Heart left ventricle (tissue), 16 donors: ENCODE results near the gene ABCA1. TPM values are rescaled to one million over a fixed set of nuclear protein-coding genes. Genes with fewer than 3 reads are reported as not detected.
A peak's percentile ranks its signal among the peaks of the same experiment; 100 is the strongest.

ENCODE experiments used
- ATAC-seq, 4 donors: fragments of 200-7000 bp; cut with Tn5 transposase; one replicate each; pipeline ENCODE4 v1.9.1; 2020 to 2022; ENCODE audit warnings: moderate library complexity in 4 of 4, mild to moderate bottlenecking in 3 of 4, moderate number of reproducible peaks in 1 of 4
- DNase-seq, 5 donors: peaks; one replicate each; pipeline ENCODE4 v3.0.0-alpha.2; 2020
- H3K27ac ChIP-seq, 12 donors: fragments of 200-600 bp; sonication (generic) in 4 of 12; one replicate each; pipeline versions ENCODE4 v1.5.0 to v1.8.0; 2016 to 2022; ENCODE audit warnings: mild to moderate bottlenecking in 2 of 12
- H3K27me3 ChIP-seq, 9 donors: fragments of 200-600 bp; sonication (generic) in 2 of 9; one replicate each; pipeline versions ENCODE4 v1.5.1 to v1.8.0; 2016 to 2022; ENCODE audit warnings: mild to moderate bottlenecking in 3 of 9
- H3K36me3 ChIP-seq, 9 donors: fragments of 200-600 bp; sonication (generic) in 2 of 9; one replicate each; pipeline versions ENCODE4 v1.5.0 to v1.8.0; 2018 to 2022; ENCODE audit warnings: mild to moderate bottlenecking in 2 of 9
- H3K4me1 ChIP-seq, 12 donors: fragments of 200-600 bp; sonication (generic) in 4 of 12; one replicate each; pipeline versions ENCODE4 v1.5.0 to v1.8.0; 2016 to 2022; ENCODE audit warnings: mild to moderate bottlenecking in 3 of 12
- H3K4me3 ChIP-seq, 12 donors: fragments of 200-600 bp; sonication (generic) in 4 of 12; one replicate each; pipeline versions ENCODE4 v1.5.0 to v1.8.0; 2017 to 2022; ENCODE audit warnings: mild to moderate bottlenecking in 9 of 12, moderate library complexity in 4 of 12
- H3K9me3 ChIP-seq, 12 donors: fragments of 200-600 bp; sonication (generic) in 4 of 12; one replicate each; pipeline versions ENCODE4 v1.5.0 to v1.8.0; 2016 to 2022; ENCODE audit warnings: mild to moderate bottlenecking in 1 of 12
- CTCF ChIP-seq, 12 donors: fragments of 200-600 bp; sonication (generic) in 4 of 12; IDR thresholded peaks; one replicate each; pipeline versions ENCODE4 v1.5.0 to v1.8.0; 2018 to 2022; ENCODE audit warnings: antibody characterized with exemption in 12 of 12, mild to moderate bottlenecking in 5 of 12
- POLR2A ChIP-seq, 2 donors: fragments of 450-650 bp; IDR thresholded peaks; one replicate each; pipeline ENCODE4 v1.6.1; 2017; ENCODE audit warnings: antibody characterized with exemption in 2 of 2, mild to moderate bottlenecking in 2 of 2, moderate library complexity in 2 of 2
- WGBS, 4 donors: extraction: QIAGEN DNeasy Blood & Tissue Kit in 2 of 4; methylation state at CpG; one replicate each; pipeline versions ENCODE4 v1.1.5 to v1.1.7; 2013 to 2018; 5-methylcytosine and 5-hydroxymethylcytosine counted together
- intact Hi-C, 10 donors: fragments of 100-400 bp; cut with DNase I; formaldehyde crosslinking; loops; one replicate each; pipeline versions ENCODE4 v1.11.1 to v1.14.2; 2022
- polyA plus RNA-seq, 2 donors: library from polyadenylated mRNA; stranded (reverse); fragments of 200-250 nt; gene quantifications; one replicate each; pipeline ENCODE4 v1.2.3, GENCODE V29; 2013
- total RNA-seq, 9 donors: library from RNA; depleted of rRNA in 2 of 9; stranded (reverse); fragments of >200 nt in 2 of 9; fragmentation: NEBNext Ultra II Directional in 3 of 9; extraction: Animal tissue kit (Norgen Biotek cat#: 25700) in 3 of 9; gene quantifications; one replicate each; pipeline versions ENCODE4 v1.1.0 to v1.2.4, GENCODE V29; 2016 to 2023
- donor health status: ischemic (EF 13 %, LVEDD 7.1; RV severe dilation, severe dysfunction).
- donor health status: healthy with polysubstance abuse.
- donor health status: DM: no; HTN: yes; CAD: no.
- donor health status: DM: no; HTN: no; CAD: no.
- donor health status: ischemic (EF 25% LVEDD 6.9; RV normal size, moderate dysfunction).
- donor health status: ischemic (EF 25% LVEDD 5.7; RV mildly dilated, moderate dysfunction).
- donor health status: healthy.
- donor health status: DM: yes; HTN: yes; CAD: no.
- donor health status: ischemic (EF 35%, LVEDD 5.7; RV mildly dilated, moderate dysfunction).
- donor health status: nonischemic (EF 11% LVEDD 7.7; RV severe dilation, severe dysfunction).
- donor health status: DM: yes; HTN: yes; CAD: no.
- donor health status: PGD.
- donor health status: ischemic (EF 29% LVEDD 5.4; RV normal size, mild dysfunction).
- donor health status: nonischemic (EF 23%, LVEDD 6.1; RV moderate dilation, normal function).

The ABCA1 gene
- total and polyA plus RNA-seq, 11 donors: 2.1 to 45.3 (median 10.6) TPM

GRCh38 chr9:104778802-104779201 lies 149.2 kb downstream of the ABCA1 start:
- ATAC-seq (no peak), DNase-seq (no peak)
- Histone ChIP-seq H3K36me3 (peaks cover 0 to 28% (median 15%) of the 10 kb centered on the region in 9 donors), H3K9me3 (no peaks in the 10 kb centered on the region), H3K4me1 (peaks cover 0 to 57% (median 20%) of the 10 kb centered on the region in 12 donors), H3K4me3 (no peak overlapping the region), H3K27ac (peak overlapping the region in 1 of 12 donors; percentile 69), H3K27me3 (no peaks in the 10 kb centered on the region)
- intact Hi-C loops: no loop called here
- 87 to 92% (median 89%) methylated on average over 4 of the region's 4 CpGs for WGBS, 4 donors
- no peak for TF ChIP-seq CTCF (IDR thresholded peaks at IDR 0.05)

DNA sequence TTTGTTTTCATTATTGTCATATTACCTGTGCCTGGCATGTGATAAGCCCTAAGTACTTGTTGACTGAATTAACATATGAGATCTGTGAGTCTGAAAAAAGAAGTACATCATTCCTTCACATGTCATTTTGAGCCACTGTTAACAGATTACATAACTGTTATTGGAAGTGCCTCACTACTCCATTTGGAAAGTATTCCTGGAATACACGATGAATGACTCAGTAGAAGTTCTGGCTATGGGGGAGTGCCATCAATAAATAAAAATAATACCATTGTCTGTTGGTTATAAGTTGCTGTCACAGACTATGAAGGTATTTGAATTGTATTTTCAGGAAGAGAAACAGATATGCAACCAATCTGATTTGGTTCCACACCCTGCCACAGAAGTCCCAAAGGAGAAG lies 151.2 kb downstream of the ABCA1 start:
- H3K36me3 ChIP-seq: peaks cover 0 to 8% (median 0%) of the 10 kb centered on the region in 9 donors
- 22 to 45% (median 42%) methylated on average over 1 of the region's 1 CpG for WGBS, 4 donors
- DNase-seq: no peak
- no peak overlapping the region for H3K4me3 ChIP-seq
- no peaks in the 10 kb centered on the region for H3K27me3 ChIP-seq
- no peaks in the 10 kb centered on the region for H3K9me3 ChIP-seq
- peaks cover 0 to 64% (median 36%) of the 10 kb centered on the region in 12 donors for H3K4me1 ChIP-seq
- intact Hi-C loops: no loop called here
- TF ChIP-seq CTCF (IDR thresholded peaks at IDR 0.05) (no peak), POLR2A (IDR thresholded peaks at IDR 0.05) (no peak)
- ATAC-seq: peak; percentile 6 to 31 (median 12)
- peak overlapping the region in 11 of 12 donors; percentile 37 to 86 (median 70) for H3K27ac ChIP-seq

GRCh38 chr9:104775976-104776375 lies 152.0 kb downstream of the ABCA1 start:
- intact Hi-C loops: no loop called here
- TF ChIP-seq POLR2A (IDR thresholded peaks at IDR 0.05) (no peak), CTCF (IDR thresholded peaks at IDR 0.05) (no peak)
- Histone ChIP-seq H3K9me3 (no peaks in the 10 kb centered on the region), H3K27me3 (no peaks in the 10 kb centered on the region), H3K27ac (peak overlapping the region; percentile 14 to 86 (median 71)), H3K4me1 (peaks cover 0 to 58% (median 36%) of the 10 kb centered on the region in 12 donors), H3K4me3 (no peak overlapping the region), H3K36me3 (peaks cover 0 to 13% (median 0%) of the 10 kb centered on the region in 9 donors)
- DNase-seq: no peak
- 96 to 100% (median 99%) methylated on average over 2 of the region's 2 CpGs for WGBS, 4 donors
- ATAC-seq: no peak

DNA sequence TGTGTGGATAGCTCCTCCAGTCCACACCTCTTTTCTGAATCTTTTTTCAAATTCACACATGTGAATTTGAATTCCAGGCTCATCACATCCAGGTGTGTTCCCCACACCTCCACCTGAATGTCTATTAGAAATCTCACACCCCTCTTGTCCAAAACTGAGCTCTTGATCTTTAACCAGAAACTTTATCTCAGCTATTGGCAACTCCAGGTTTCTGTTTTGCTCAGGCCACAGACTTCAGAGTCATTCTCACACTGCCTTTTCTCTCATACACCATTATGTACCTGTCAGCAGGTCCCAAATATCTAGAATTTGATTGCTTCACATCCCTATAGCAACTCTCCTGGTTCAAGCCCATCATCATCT lies 152.4 kb downstream of the ABCA1 start:
- TF ChIP-seq CTCF (IDR thresholded peaks at IDR 0.05) (no peak), POLR2A (IDR thresholded peaks at IDR 0.05) (no peak)
- no peaks in the 10 kb centered on the region for H3K27me3 ChIP-seq
- peaks cover 0 to 17% (median 0%) of the 10 kb centered on the region in 9 donors for H3K36me3 ChIP-seq
- peaks cover 0 to 56% (median 36%) of the 10 kb centered on the region in 12 donors for H3K4me1 ChIP-seq
- ATAC-seq (peak; percentile 29 to 58 (median 42)), DNase-seq (no peak)
- intact Hi-C loops: no loop called here
- no peaks in the 10 kb centered on the region for H3K9me3 ChIP-seq
- H3K4me3 ChIP-seq: peak overlapping the region in 2 of 12 donors; percentile 29 to 39
- peak overlapping the region in 11 of 12 donors; percentile 61 to 86 (median 72) for H3K27ac ChIP-seq
